ENCODE results near the gene C19orf33.
"Not testable (repeated sequence)": the region's sequence is repeated elsewhere in the genome, so short reads cannot be mapped to it uniquely, and the experiment has no call there.

The C19orf33 gene

GRCh38 chr19:38339011-38339410 lies 35.0 kb downstream of the C19orf33 start:
- not testable (repeated sequence) for H3K36me3 Mint-ChIP-seq, H3K27me3 Mint-ChIP-seq, H3K9me3 Mint-ChIP-seq, H3K4me3 Mint-ChIP-seq, H3K27ac Mint-ChIP-seq
- peaks cover 13% of the 10 kb centered on the region for H3K4me1 Mint-ChIP-seq

GRCh38 chr19:38340927-38341326 lies 36.9 kb downstream of the C19orf33 start:
- no peaks in the 10 kb centered on the region for H3K36me3 Mint-ChIP-seq
- H3K27ac Mint-ChIP-seq, result no peak overlapping the region
- no peaks in the 10 kb centered on the region for H3K27me3 Mint-ChIP-seq
- H3K4me3 Mint-ChIP-seq, result no peak overlapping the region
- H3K4me1 Mint-ChIP-seq, result peaks cover 13% of the 10 kb centered on the region
- no peaks in the 10 kb centered on the region for H3K9me3 Mint-ChIP-seq

- Mint-ChIP-seq H3K36me3 (no peaks in the 10 kb centered on the region), H3K27ac (no peak overlapping the region), H3K4me3 (no peak overlapping the region), H3K9me3 (no peaks in the 10 kb centered on the region), H3K27me3 (no peaks in the 10 kb centered on the region), H3K4me1 (no peaks in the 10 kb centered on the region)
These were observed 42.8 kb downstream of the C19orf33 start for GRCh38 chr19:38346837-38347236.

- H3K4me1 Mint-ChIP-seq, result no peaks in the 10 kb centered on the region
- H3K27ac Mint-ChIP-seq, result no peak overlapping the region
- no peak overlapping the region for H3K4me3 Mint-ChIP-seq
- H3K36me3 Mint-ChIP-seq, result no peaks in the 10 kb centered on the region
- no peaks in the 10 kb centered on the region for H3K9me3 Mint-ChIP-seq
- H3K27me3 Mint-ChIP-seq, result no peaks in the 10 kb centered on the region
These were observed 46.8 kb downstream of the C19orf33 start for GRCh38 chr19:38350883-38351282.

- H3K4me3 Mint-ChIP-seq, result no peak overlapping the region
- H3K9me3 Mint-ChIP-seq, result no peaks in the 10 kb centered on the region
- H3K36me3 Mint-ChIP-seq, result no peaks in the 10 kb centered on the region
- H3K4me1 Mint-ChIP-seq, result no peaks in the 10 kb centered on the region
- no peak overlapping the region for H3K27ac Mint-ChIP-seq
- H3K27me3 Mint-ChIP-seq, result no peaks in the 10 kb centered on the region
These were observed 47.9 kb downstream of the C19orf33 start for GRCh38 chr19:38351865-38352395.

GRCh38 chr19:38352611-38353010 lies 48.6 kb downstream of the C19orf33 start:
- Mint-ChIP-seq H3K4me3 (no peak overlapping the region), H3K27ac (no peak overlapping the region), H3K27me3 (no peaks in the 10 kb centered on the region), H3K9me3 (no peaks in the 10 kb centered on the region), H3K4me1 (no peaks in the 10 kb centered on the region), H3K36me3 (no peaks in the 10 kb centered on the region)

All from activated naive CD4-positive, alpha-beta T cell treated with anti-CD3 and anti-CD28 coated beads, Interleukin-2, amount 50 U/mL, for 24 hours (primary cell).